Nucleus accumbens (tissue), 56 donors: ENCODE results near the gene DNAJB6.

ENCODE experiments used
- DNase-seq, 56 donors: peaks; one replicate each; lab custom pipeline; 2025; lab: John Stamatoyannopoulos, UW

Gene DNAJB6

DNA sequence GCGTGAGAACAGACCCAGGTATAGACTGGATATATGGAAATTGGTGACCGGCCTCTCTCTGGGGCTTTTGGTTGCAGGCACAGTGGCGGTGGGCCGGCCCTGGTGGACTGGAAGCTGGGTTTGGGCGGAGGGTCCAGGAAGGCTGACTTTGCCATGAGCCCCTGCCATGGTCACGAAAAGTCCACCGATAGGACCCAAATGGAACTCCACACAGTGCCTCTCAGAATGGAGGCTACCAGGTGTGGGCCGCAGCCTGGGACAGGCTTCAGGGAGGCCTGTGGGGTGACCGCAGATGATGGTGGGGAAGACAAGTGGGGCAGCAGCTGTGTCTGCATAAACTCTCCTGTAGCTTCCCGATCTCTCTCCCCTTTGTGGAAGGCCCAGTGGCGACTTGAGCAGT lies 123.2 kb downstream of the DNAJB6 start:
- no peak for DNase-seq

DNA sequence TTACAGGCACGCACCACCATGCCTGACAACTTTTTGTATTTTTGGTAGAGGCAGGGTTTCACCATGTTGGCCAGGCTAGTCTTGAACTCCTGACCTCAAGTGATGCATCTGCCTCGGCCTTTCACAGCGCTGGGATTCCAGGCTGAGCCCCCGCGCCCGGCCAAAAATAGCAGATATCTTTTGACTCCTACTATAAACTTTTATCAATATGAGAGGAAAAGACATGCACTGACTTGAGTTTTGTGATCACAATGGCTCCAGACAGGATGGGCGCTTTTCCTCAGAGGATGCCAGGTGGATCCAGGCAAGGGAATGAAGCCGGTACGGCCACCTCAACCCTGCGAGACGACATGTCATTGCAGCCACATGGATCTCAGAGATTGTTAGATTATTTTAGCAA lies 123.9 kb downstream of the DNAJB6 start:
- no peak for DNase-seq

DNA sequence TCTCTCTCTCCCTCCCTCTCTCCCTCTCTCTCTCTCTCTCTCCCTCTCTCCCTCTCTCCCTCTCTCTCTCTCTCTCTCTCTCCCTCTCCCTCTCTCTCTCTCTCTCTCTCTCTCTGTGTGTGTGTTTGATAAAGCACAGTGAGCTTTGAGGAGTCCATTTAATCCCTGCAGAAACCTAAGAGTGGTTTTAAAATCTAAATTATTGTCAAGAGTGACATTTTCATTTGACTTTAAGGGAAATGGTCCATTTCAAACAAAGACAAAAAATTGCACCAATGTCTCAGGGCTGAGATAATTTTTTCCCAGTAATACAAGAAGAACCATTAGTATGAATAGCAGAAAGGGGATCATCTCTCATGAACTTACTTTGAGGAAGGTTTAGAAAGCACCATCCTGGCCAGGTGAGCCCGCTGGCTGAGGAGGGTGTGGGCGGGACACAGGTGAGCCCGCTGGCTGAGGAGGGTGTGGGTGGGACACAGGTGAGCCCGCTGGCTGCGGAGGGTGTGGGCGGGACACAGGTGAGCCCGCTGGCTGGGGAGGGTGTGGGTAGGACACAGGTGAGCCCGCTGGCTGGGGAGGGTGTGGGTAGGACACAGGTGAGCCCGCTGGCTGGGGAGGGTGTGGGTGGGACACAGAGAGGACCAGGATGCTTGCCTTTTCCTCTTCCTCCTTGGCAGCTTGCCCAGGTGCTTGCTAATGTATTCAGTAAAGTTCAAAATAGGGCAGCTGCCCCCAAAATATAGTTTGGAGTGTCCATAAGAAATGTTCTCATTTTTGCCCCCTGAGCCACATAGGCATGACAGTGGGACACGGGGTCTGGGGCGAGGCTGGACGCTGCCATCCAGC lies 125.0 kb downstream of the DNAJB6 start:
- DNase-seq = no peak

DNA sequence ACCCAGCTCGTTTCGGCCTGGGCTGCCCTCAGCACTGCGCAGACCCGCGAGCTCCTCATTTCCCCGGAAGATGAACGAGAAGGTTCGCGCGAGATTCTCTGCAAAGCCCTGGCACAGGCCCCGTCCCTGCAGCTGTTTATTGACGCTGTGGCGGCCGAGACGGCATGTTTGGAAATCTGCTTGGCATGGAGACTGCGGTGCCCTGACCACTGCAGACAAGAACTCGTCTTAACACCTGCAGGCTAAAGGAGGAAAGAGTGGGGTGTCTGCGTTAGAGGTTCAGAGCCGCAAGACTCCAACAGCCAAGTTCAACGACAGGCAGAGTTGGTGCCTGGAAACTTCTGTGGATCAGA lies 125.6 kb downstream of the DNAJB6 start:
- DNase-seq = peak in 1 of 56 donors; percentile 6

DNA sequence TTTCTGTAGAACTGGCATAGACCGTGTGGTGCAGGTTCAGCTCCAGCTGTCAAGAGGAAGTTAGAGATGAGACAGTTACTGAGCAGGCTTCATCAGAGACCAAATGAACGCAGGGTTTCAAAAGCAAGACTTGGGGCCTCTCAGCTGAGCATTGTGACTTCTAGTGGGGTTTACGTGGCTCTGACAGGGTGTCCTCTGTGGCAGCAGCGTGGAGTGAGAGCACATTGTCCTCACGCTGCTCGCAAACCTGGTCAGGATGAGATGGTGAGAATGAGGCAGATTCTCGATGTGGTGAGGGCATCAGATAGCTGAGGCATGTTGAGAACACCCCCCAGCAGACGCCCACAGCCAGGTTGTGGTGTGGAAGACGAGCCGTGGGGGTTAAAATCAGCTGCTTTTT lies 126.0 kb downstream of the DNAJB6 start:
- no peak for DNase-seq

DNA sequence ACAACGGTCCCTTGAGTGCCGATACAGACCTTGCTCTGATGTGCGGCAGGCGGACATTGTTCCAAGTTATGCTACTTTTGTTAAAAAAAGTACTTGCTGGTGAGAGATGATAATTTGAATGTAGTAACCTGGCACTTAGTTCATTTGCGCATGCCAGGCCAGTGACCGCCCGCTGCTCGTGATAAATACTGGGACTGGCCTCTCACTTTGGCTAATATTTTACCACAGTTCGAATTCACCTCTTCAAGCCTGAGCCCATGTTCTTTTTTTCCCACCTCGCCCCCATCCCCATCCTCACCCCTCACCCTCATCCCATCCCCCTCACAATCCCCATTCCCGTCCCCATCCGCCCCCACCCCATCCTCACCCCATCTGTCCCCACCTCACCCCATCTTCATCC lies 126.4 kb downstream of the DNAJB6 start:
- DNase-seq = no peak

DNA sequence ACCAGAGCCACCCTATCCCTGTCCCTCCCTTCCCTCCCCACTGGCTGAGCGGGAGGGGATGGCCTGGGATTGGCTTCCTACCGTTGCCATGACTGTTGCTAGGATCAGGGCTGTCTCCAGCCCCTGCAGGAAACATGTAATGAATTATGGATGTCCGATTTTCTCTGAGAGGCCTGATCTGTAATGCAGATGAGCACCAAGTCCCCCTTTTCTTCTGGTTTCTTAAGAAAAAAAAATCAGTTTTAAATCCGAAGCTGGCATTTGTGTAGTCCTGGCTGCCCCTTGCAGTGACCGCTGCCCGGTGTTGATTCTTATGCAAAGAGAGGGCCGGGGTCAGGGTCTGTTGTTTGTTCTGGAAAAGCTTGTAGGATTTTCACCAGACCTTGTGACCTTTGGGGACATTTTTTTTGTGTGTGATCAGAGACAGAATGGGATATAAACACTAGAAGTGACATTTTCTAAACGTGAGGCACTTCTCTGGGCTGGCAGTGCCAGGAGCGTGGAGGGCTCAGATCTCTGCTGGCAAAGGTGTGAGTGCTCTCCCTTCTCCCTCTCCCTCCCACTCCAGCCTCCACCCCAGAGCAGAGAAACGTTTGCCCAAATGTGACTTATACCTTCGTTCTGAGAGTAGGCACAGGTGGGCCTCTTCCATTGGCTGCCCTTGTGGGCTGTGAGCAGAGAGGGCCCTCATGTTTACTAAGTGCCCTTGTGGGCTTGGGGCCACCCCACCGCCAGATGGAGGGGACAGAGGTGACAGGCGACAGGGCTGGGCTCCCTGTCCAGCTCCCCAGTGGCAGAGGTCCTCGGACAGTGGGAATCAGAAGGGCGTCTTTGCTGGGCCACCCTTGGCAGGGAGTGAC lies 127.5 kb downstream of the DNAJB6 start:
- DNase-seq = peak in 20 of 56 donors; percentile 4 to 63 (median 30)

DNA sequence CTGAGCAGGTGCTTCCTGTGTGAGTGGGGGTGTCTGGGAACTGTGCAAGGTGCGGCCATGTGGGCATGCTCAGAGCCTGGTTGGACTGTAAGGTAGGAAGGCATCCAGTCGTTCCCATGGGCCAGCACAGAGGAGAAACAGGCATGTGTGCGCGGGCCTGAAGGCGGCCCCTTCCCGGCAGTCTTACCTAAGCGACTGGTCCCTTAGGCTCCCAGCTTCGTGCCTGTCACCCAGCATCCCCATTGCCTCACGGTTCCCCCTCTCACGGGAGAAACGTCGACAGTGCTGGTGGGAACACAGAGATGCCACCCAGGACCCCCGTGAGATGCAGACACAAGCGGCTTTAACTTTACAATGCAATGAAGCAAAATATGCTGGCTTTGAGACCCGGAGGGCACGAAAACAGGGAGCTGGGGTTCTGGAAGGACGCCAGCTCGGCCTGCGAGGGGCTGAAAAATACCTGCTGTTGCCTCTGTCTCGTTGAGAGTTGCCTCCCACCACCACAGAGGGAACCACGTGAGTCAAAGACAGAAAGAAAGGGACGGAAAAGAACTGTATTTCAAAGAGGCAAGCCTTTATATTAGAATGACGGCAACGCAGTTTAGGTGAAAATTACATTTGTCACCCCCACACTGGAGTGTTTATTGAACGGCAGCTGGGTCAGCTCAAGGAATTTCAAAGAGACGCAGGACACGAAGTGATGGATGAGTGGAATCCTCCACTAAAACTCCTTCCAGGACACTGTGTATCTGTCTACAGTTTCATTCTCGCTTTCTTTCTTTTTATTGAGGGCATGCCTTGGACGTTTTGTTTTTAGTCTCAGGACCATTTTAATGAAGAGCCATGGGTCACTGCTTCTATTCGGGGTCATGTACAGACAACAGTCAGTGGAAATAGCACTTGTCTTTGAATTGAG lies 128.4 kb downstream of the DNAJB6 start:
- no peak for DNase-seq

DNA sequence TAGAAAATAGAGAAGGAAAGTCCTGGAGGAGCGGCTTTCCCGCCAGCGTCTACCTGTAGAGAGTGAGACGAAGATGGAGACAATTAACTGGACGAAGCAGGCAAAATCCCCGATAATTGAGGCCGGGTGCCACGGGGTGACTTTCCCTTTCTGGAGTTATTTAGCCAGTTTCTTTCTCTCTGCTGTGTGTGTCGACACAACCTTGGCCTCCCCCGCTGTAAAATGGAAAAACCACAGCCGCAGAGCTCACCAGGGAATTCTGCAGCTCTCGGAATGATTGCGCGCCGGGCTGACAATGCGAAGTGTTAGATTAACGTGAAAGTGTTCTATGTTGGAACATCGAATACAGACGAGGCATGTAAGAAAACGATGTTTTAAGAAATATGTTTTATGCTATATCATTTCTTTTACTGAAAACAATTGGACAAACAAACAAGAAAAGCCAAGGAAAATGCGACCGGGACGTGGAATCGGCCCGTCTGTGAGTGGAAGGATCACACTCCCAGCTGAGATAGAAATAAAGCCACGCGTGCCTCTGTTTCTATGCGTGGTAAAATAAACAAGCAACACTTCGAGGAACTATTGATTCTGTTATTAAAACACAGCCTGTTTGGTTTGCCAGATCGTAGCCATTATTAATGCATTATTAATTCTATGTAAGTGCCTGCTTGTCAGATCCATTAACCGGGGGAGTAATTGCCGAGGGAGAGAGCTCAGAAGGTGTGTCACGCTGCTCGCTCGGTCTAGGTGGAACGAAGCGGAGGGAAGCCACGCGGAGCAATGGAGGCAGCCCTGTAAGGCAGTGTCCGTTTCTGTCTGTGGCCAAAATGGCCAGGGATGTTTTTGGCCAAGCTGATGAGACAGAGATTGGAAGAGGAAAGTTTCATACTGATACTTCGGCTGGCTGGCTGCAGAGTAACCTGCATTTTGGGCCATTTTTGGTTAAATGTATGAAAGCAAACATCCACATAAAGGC lies 129.4 kb downstream of the DNAJB6 start:
- DNase-seq = no peak

DNA sequence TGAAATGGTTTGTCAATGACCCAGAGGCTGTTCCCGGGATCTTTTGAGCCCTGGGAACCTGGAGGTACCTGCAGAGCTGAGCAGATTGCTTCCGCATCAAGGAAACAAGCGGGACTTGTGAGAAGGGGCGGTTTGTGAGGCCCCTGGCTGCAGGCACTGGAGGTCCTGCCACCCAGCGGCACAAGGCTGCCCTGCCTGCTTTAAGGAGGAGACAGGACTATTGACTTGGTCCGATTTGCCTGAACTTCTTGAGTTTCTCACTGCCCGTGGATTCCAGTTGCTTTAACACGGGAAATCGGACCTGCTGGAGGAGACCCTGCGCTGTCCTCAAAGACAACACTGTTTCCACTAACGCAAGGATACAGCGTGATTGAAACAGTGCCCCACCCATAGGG lies 130.1 kb downstream of the DNAJB6 start:
- DNase-seq = no peak
